Bronchial epithelial cell (primary cell): Measurements from ENCODE around the gene COBL. TPM values are rescaled to one million over a fixed set of nuclear protein-coding genes. Genes with fewer than 3 reads are reported as not detected.

Experiments used
- DNase-seq: peaks from one replicate; pipeline ENCODE4 v3.0.0-alpha.2; 2010; ENCODE audit warnings: low read depth
- FAIRE-seq: peaks from 2 replicates; lab custom pipeline; 2011; peaks lifted over from hg19 to GRCh38; lab: Jason Lieb, UNC
- H3K27me3 ChIP-seq: 2 replicates; pipeline ENCODE4 v1.5.1; 2011; ENCODE audit warnings: low read length; ENCODE audit not compliant: control insufficient read depth, insufficient read depth
- H3K36me3 ChIP-seq: 2 replicates; pipeline ENCODE4 v1.5.1; 2011; ENCODE audit warnings: low read length; ENCODE audit not compliant: control insufficient read depth, insufficient read depth
- H3K4me3 ChIP-seq: 2 replicates; pipeline ENCODE4 v1.5.1; 2011; ENCODE audit warnings: mild to moderate bottlenecking, low read depth, low read length, control low read depth
- total RNA-seq: library from RNA; depleted of rRNA; stranded (reverse); fragments of >200 nt; gene quantifications from 2 replicates; pipeline ENCODE4 v1.2.1, GENCODE V29; 2014
- TF ChIP-seq, protein P1 (sequence below): IDR thresholded peaks from 2 replicates; pipeline ENCODE4 v1.5.1; 2011; ENCODE audit warnings: mild to moderate bottlenecking, moderate library complexity, low read length, control low read depth, inconsistent platforms; ENCODE audit not compliant: insufficient read depth, severe bottlenecking

Gene COBL
- total RNA-seq, 1 donor from 2014 or later = 1.1 TPM

DNA sequence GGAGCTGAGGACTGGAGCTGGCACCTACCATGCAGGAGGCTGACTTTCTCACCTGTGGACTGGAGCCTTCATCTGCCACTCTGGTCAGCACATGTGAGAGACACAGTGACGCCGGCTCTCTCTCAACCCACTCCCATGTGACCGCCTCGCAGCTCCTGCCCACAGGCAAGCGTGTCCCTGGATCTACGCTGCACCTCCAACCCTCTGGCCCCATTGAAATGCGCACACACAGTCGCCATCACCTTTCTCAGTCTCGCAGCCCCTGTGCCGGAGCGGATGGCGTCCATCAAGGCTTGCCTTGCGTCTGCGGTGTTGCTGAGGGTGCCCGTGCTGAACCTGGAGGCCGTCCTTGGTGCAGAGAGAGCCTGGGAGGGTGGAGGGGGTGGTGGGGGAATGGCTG lies 291.7 kb downstream of the COBL start:
- Histone ChIP-seq H3K27me3 (no peaks in the 10 kb centered on the region), H3K4me3 (no peak overlapping the region), H3K36me3 (no peaks in the 10 kb centered on the region)
- TF ChIP-seq, protein P1, sequence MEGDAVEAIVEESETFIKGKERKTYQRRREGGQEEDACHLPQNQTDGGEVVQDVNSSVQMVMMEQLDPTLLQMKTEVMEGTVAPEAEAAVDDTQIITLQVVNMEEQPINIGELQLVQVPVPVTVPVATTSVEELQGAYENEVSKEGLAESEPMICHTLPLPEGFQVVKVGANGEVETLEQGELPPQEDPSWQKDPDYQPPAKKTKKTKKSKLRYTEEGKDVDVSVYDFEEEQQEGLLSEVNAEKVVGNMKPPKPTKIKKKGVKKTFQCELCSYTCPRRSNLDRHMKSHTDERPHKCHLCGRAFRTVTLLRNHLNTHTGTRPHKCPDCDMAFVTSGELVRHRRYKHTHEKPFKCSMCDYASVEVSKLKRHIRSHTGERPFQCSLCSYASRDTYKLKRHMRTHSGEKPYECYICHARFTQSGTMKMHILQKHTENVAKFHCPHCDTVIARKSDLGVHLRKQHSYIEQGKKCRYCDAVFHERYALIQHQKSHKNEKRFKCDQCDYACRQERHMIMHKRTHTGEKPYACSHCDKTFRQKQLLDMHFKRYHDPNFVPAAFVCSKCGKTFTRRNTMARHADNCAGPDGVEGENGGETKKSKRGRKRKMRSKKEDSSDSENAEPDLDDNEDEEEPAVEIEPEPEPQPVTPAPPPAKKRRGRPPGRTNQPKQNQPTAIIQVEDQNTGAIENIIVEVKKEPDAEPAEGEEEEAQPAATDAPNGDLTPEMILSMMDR = no peak
- FAIRE-seq (no peak), DNase-seq (no peak)

DNA sequence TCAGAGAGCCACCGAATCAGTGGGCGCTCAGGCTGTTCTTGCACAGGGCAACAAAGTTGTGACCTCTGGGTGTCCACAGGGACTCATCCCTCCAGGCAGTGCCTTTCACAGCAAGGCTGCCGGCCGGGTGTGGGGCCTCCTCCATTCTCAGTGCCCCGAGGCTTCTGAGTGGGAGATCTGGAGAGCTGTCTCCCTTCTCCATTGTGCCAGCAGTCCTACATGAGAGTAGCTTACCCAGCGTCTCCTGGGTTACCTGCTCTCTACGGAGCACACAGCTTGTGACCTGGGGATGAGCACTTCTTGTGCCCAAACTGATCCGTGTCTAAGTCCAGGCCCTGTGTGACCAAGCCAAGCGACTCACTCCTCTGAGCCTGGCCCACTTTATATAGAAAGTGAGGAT lies 293.1 kb downstream of the COBL start:
- Histone ChIP-seq H3K27me3 (no peaks in the 10 kb centered on the region), H3K36me3 (no peaks in the 10 kb centered on the region), H3K4me3 (no peak overlapping the region)
- FAIRE-seq = no peak
- no peak for DNase-seq
- TF ChIP-seq, protein P1 = no peak

DNA sequence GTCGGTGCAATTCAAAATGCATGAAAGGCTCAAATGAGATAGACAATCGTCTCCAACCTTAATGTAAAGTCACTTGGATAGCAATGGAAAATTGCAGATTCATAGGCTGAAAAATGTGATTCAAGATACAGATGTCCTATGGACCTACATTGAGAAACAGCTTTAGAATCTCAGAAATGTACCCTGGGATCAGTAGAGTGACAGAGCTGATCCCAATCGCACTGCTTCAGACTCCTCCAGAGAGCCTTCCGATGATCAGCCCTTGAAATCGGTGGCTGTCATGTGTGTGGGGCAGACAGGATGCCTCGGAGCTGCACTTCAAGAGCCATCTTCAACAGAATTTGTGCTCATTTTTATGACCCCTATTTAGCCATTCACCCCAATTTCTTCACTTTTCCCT lies 293.8 kb downstream of the COBL start:
- Histone ChIP-seq H3K27me3 (no peaks in the 10 kb centered on the region), H3K36me3 (no peaks in the 10 kb centered on the region), H3K4me3 (no peak overlapping the region)
- DNase-seq (no peak), FAIRE-seq (no peak)
- TF ChIP-seq, protein P1 = no peak

DNA sequence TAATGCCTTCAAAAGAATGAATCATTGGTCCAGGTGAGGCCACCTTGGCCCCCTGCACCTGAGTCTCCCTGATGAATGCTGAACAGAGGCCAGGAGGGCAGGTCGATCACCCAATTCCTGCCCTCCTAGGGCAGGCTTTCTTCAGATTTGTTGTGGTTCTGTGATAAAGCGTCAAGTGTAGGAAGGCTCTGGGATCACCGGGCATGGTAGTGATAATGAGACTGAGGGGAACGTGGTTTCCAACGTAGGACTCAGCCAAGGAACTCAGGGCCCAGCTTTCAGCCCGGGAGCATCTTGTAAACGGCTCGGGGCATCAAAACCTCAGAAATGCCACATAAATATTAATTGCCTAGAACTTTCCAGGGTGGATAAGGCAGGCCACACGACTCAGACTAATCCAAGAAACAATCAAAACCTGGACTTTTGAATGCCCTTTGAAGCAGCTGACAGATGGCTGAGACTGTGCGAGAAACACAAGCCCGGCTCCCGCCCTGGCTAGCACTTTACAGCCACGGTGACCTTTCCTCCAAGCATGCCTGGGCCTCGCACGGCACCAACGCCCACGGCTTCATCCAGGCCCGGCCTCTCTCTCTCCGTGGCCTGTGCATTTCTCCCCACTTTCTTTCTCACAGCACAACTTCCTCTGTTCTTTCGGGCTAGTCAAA lies 294.6 kb downstream of the COBL start:
- FAIRE-seq = no peak
- TF ChIP-seq, protein P1 = no peak
- no peak for DNase-seq
- Histone ChIP-seq H3K27me3 (no peaks in the 10 kb centered on the region), H3K4me3 (no peak overlapping the region), H3K36me3 (no peaks in the 10 kb centered on the region)

DNA sequence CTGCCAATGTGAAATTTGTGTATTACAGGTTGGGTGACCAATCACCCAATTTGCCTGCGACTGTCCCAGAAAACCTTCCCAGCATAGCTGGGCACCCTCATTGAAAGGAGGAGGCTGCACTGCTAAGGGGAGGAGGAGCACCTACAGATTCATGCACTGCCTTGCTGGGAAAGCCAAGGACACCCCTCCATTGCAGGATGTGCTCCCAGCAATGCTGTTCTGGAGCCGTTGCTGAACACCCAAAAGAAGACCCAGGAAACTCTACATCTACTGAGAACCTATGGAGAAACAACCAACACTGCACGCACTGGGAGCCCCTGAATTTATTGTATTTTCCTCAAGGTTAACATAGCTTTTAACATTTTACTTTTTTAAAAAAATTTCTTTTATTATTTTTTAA lies 295.7 kb downstream of the COBL start:
- DNase-seq = no peak
- H3K36me3 ChIP-seq = no peaks in the 10 kb centered on the region
- no peak for FAIRE-seq
- H3K27me3 ChIP-seq = no peaks in the 10 kb centered on the region
- TF ChIP-seq, protein P1 = no peak
- H3K4me3 ChIP-seq = no peak overlapping the region
